Right ventricle myocardium inferior (tissue), 1 donor: ENCODE data around the gene MYO15A. TPM values are rescaled to one million over a fixed set of nuclear protein-coding genes. Genes with fewer than 3 reads are reported as not detected.

Experiments used
- ATAC-seq: fragments of 200-7000 bp; cut with Tn5 transposase; one replicate; pipeline ENCODE4 v1.9.1; 2020; ENCODE audit warnings: mild to moderate bottlenecking, moderate library complexity
- DNase-seq: peaks from one replicate; pipeline ENCODE4 v3.0.0; 2021; ENCODE audit errors: missing footprints
- intact Hi-C: fragments of 100-400 bp; cut with DNase I; formaldehyde crosslinking; loops from one replicate; pipeline ENCODE4 v1.11.0; 2022
- total RNA-seq: library from RNA; stranded (reverse); fragmentation: NEBNext Ultra II Directional; extraction: Animal tissue kit (Norgen Biotek cat#: 25700); gene quantifications from one replicate; pipeline ENCODE4 v1.2.1, GENCODE V29; 2021
- donor health status: DM: no; HTN: yes; CAD: no; lungs with severe emphysema.

The MYO15A gene
- total RNA-seq, 1 donor from 2014 or later = 0.51 TPM

GRCh38 chr17:18099516-18099915, 9.0 kb upstream of the MYO15A start:
- intact Hi-C loops = no loop called here

GRCh38 chr17:18100616-18101015, 7.9 kb upstream of the MYO15A start:
- DNase-seq = peak; percentile 13
- intact Hi-C loops = no loop called here
- ATAC-seq = no peak

More at GRCh38 chr17:18099516-18099915, 9.0 kb upstream of the MYO15A start:
- no peak for ATAC-seq
- DNase-seq = peak; percentile 63

GRCh38 chr17:18101828-18102227, 6.7 kb upstream of the MYO15A start:
- peak; percentile 23 for DNase-seq
- intact Hi-C loops = no loop called here

GRCh38 chr17:18102640-18103039, 5.9 kb upstream of the MYO15A start:
- no peak for ATAC-seq
- peak; percentile 22 for DNase-seq
- intact Hi-C loops = no loop called here

More at GRCh38 chr17:18101828-18102227, 6.7 kb upstream of the MYO15A start:
- ATAC-seq = no peak

GRCh38 chr17:18105027-18105426, 3.5 kb upstream of the MYO15A start:
- ATAC-seq (no peak), DNase-seq (peak; percentile 47)
- intact Hi-C loops = no loop called here

GRCh38 chr17:18105595-18105994, 3.0 kb upstream of the MYO15A start:
- intact Hi-C loops = no loop called here
- DNase-seq = peak; percentile 34
- ATAC-seq = no peak

- intact Hi-C loops = no loop called here
- DNase-seq (peak; percentile 40), ATAC-seq (no peak)
Observed at GRCh38 chr17:18106211-18106610, 2.3 kb upstream of the MYO15A start.

GRCh38 chr17:18107061-18107790, 1.3 kb upstream of the MYO15A start:
- intact Hi-C loops = no loop called here
- ATAC-seq (no peak), DNase-seq (peak; percentile 34)

- intact Hi-C loops = no loop called here
- ATAC-seq (no peak), DNase-seq (peak; percentile 17)
Observed at GRCh38 chr17:18107971-18108370, 585 bp upstream of the MYO15A start.

- ATAC-seq (no peak), DNase-seq (peak; percentile 46)
- intact Hi-C loops = no loop called here
Observed at GRCh38 chr17:18109935-18110485, 1.5 kb downstream of the MYO15A start.

GRCh38 chr17:18110636-18111145, 2.1 kb downstream of the MYO15A start:
- intact Hi-C loops = no loop called here
- ATAC-seq = no peak
- DNase-seq = peak; percentile 7

- no peak for ATAC-seq
Observed at GRCh38 chr17:18111330-18111971, 2.9 kb downstream of the MYO15A start.

GRCh38 chr17:18115517-18115916, 7.0 kb downstream of the MYO15A start:
- intact Hi-C loops = no loop called here
- DNase-seq = peak; percentile 37
- ATAC-seq = no peak

More at GRCh38 chr17:18111330-18111971, 2.9 kb downstream of the MYO15A start:
- intact Hi-C loops = no loop called here
- peak; percentile 50 for DNase-seq

- DNase-seq (peak; percentile 27), ATAC-seq (no peak)
- intact Hi-C loops = no loop called here
Observed at GRCh38 chr17:18116078-18116477, 7.5 kb downstream of the MYO15A start.

GRCh38 chr17:18117533-18117932, 9.0 kb downstream of the MYO15A start:
- DNase-seq (peak; percentile 9), ATAC-seq (no peak)
- intact Hi-C loops = no loop called here

- intact Hi-C loops = no loop called here
- no peak for ATAC-seq
- peak; percentile 56 for DNase-seq
Observed at GRCh38 chr17:18117982-18118975, 9.7 kb downstream of the MYO15A start.

GRCh38 chr17:18119166-18119745, 10.7 kb downstream of the MYO15A start:
- intact Hi-C loops = no loop called here
- peak; percentile 59 for DNase-seq
- no peak for ATAC-seq

GRCh38 chr17:18119938-18120337, 11.4 kb downstream of the MYO15A start:
- intact Hi-C loops = no loop called here

More at GRCh38 chr17:18119938-18120337, 11.4 kb downstream of the MYO15A start:
- ATAC-seq (no peak), DNase-seq (no peak)
